GM12878 (cell line): ENCODE data around the gene TRAK2. TPM values are rescaled to one million over a fixed set of nuclear protein-coding genes. Genes with fewer than 3 reads are reported as not detected.

Experiments
- ATAC-seq: fragments of 200-7000 bp; cut with Tn5 transposase; 3 replicates; pipeline ENCODE4 v1.9.1; 2020; ENCODE audit warnings: mild to moderate bottlenecking, moderate library complexity
- BruUV-seq: library from RNA; stranded (reverse); fragments of 400-500 nt; replicated peaks from 2 replicates; lab custom pipeline; 2021; lab: Mats Ljungman, UMichigan
- CTCF ChIA-PET: fragments of 300-600 bp; sonication (Branson Sonifier 250); formaldehyde crosslinking; extraction: SDS; loops from one replicate; lab custom pipeline; 2021; ENCODE audit warnings: inconsistent platforms; lab: Yijun Ruan, JAX
- POLR2A ChIA-PET: fragments of 350-600 bp; formaldehyde crosslinking; extraction: SDS; loops from one replicate; lab custom pipeline; 2021; ENCODE audit warnings: inconsistent platforms; lab: Charles Lee
- RAD21 ChIA-PET: fragments of 300-600 bp; sonication (Branson Sonifier 250); formaldehyde crosslinking; loops from one replicate; lab custom pipeline; 2023; ENCODE audit warnings: antibody characterized with exemption; ENCODE audit not compliant: unreplicated experiment; lab: Charles Lee
- SMC1A ChIA-PET: fragments of 300-600 bp; sonication (Branson Sonifier 250); formaldehyde crosslinking; loops from one replicate; lab custom pipeline; 2023; ENCODE audit not compliant: unreplicated experiment, uncharacterized antibody; lab: Charles Lee
- DNase-seq: peaks from one replicate; pipeline ENCODE4 v3.0.0-alpha.2; 2011; ENCODE audit warnings: low read depth, low spot score
- FAIRE-seq: peaks from 3 replicates; lab custom pipeline; 2011; peaks lifted over from hg19 to GRCh38; lab: Jason Lieb, UNC
- H2AFZ ChIP-seq: 2 replicates; pipeline ENCODE4 v1.6.0; 2011; ENCODE audit warnings: low read depth, low read length, control low read depth; ENCODE audit not compliant: control insufficient read depth
- H3K27ac ChIP-seq: 2 replicates; pipeline ENCODE4 v1.5.1; 2011; ENCODE audit warnings: control low read depth; ENCODE audit not compliant: control insufficient read depth, insufficient read depth
- H3K27me3 ChIP-seq, 2 experiments: replicated peaks in 1 of 2; 2 replicates each; pipeline versions ENCODE4 v1.6.0 to v1.6.1; 2011; ENCODE audit warnings: low read length in 1 of 2; ENCODE audit not compliant: control insufficient read depth in 2 of 2, insufficient read depth in 2 of 2
- H3K36me3 ChIP-seq, 2 experiments: 2 replicates each; pipeline ENCODE4 v1.5.1; 2011; ENCODE audit warnings: low read length in 1 of 2; ENCODE audit not compliant: control insufficient read depth in 2 of 2, insufficient read depth in 2 of 2
- H3K4me1 ChIP-seq: 2 replicates; pipeline ENCODE4 v1.6.1; 2011; ENCODE audit warnings: mild to moderate bottlenecking, low read length, moderate library complexity, mixed read lengths; ENCODE audit not compliant: control insufficient read depth, insufficient read depth
- H3K4me2 ChIP-seq: 2 replicates; pipeline ENCODE4 v1.6.0; 2011; ENCODE audit warnings: control low read depth; ENCODE audit not compliant: control insufficient read depth, insufficient read depth
- H3K4me3 ChIP-seq: fragments of 200-600 bp; sonication (generic); 2 replicates; pipeline ENCODE4 v1.5.1; 2016
- H3K79me2 ChIP-seq: 2 replicates; pipeline ENCODE4 v1.6.0; 2011; ENCODE audit warnings: low read length; ENCODE audit not compliant: control insufficient read depth, insufficient read depth
- H3K9ac ChIP-seq: 2 replicates; pipeline ENCODE4 v1.8.0; 2011; ENCODE audit warnings: low read length, control low read depth, mixed read lengths; ENCODE audit not compliant: control insufficient read depth, insufficient read depth
- H3K9me3 ChIP-seq: replicated peaks from 3 replicates; pipeline ENCODE4 v1.5.1; 2011; ENCODE audit warnings: mild to moderate bottlenecking, low read length; ENCODE audit not compliant: control insufficient read depth, insufficient read depth
- H4K20me1 ChIP-seq: 2 replicates; pipeline ENCODE4 v1.6.0; 2011; ENCODE audit not compliant: control insufficient read depth, insufficient read depth
- ATF7 ChIP-seq: fragments of 450-650 bp; IDR thresholded peaks from 2 replicates; pipeline ENCODE4 v1.6.1; 2016; ENCODE audit warnings: low read depth, mild to moderate bottlenecking
- DPF2 ChIP-seq: fragments of 450-650 bp; IDR thresholded peaks from 2 replicates; pipeline ENCODE4 v1.6.1; 2017; ENCODE audit warnings: mild to moderate bottlenecking
- EED ChIP-seq: sonication (generic); IDR thresholded peaks from 2 replicates; pipeline ENCODE4 v1.6.1; 2016; ENCODE audit warnings: antibody characterized with exemption, low read depth
- EP300 ChIP-seq, 2 experiments: fragments of 150-350 bp in 1 of 2; IDR thresholded peaks; 2 replicates each; pipeline ENCODE4 v1.6.1; 2011 to 2012; ENCODE audit warnings: low read depth in 2 of 2, low read length in 2 of 2, borderline replicate concordance in 1 of 2, improper control_type of control experiment in 1 of 2, inconsistent platforms in 1 of 2; ENCODE audit not compliant: control insufficient read depth in 1 of 2
- KDM1A ChIP-seq: fragments of 200-600 bp; sonication (generic); IDR thresholded peaks from 2 replicates; pipeline ENCODE4 v1.6.1; 2016; ENCODE audit warnings: borderline replicate concordance
- KLF5 ChIP-seq: fragments of 450-650 bp; IDR thresholded peaks from 2 replicates; pipeline ENCODE4 v1.6.1; 2014; ENCODE audit warnings: mild to moderate bottlenecking; ENCODE audit not compliant: partially characterized antibody
- MYC ChIP-seq: IDR thresholded peaks from 2 replicates; pipeline ENCODE4 v1.6.1; 2011; ENCODE audit warnings: mild to moderate bottlenecking, low read length, moderate library complexity, inconsistent platforms; ENCODE audit not compliant: insufficient read depth, insufficient replicate concordance, insufficient read length, severe bottlenecking
- SMAD1 ChIP-seq: fragments of 450-650 bp; IDR thresholded peaks from 2 replicates; pipeline ENCODE4 v1.6.1; 2018; ENCODE audit warnings: mild to moderate bottlenecking, low read depth; ENCODE audit not compliant: partially characterized antibody
- SP1 ChIP-seq: IDR thresholded peaks from one replicate; pipeline ENCODE4 v1.6.1; 2011; ENCODE audit warnings: low read depth, low read length
- SUZ12 ChIP-seq: fragments of 200-600 bp; sonication (generic); IDR thresholded peaks from one replicate; pipeline ENCODE4 v1.6.1; 2018; ENCODE audit warnings: antibody characterized with exemption, mild to moderate bottlenecking; ENCODE audit not compliant: unreplicated experiment
- TCF12 ChIP-seq: IDR thresholded peaks from 2 replicates; pipeline ENCODE4 v1.6.1; 2011; ENCODE audit warnings: low read depth, mild to moderate bottlenecking, low read length
- YBX1 ChIP-seq: fragments of 450-650 bp; IDR thresholded peaks from 2 replicates; pipeline ENCODE4 v1.6.1; 2016; ENCODE audit warnings: antibody characterized with exemption
- WGBS: methylation state at CpG from one replicate; pipeline ENCODE4 v1.1.6; 2016; ENCODE audit warnings: low lambda C conversion rate; ENCODE audit not compliant: insufficient replicate concordance, insufficient coverage; ENCODE audit errors: missing lambda C conversion rate; 5-methylcytosine and 5-hydroxymethylcytosine counted together
- in situ Hi-C: fragments of 300-500 bp; cut with MboI; formaldehyde crosslinking; loops from 9 replicates; pipeline ENCODE4 v1.14.3; 2018; ENCODE audit warnings: mixed read lengths
- intact Hi-C: fragments of 100-400 bp; cut with micrococcal nuclease; formaldehyde crosslinking; loops from one replicate; pipeline ENCODE4 v1.14.2; 2022; ENCODE audit not compliant: unreplicated experiment
- polyA plus RNA-seq, 11 experiments: library from polyadenylated mRNA; depleted of rRNA in 4 of 11; unstranded in 6 of 11; stranded (reverse) in 5 of 11; fragments of >200 nt; fragmentation: Nextera tagmentation in 4 of 11; fragmentation: Illumina TruSeq in 1 of 11; extraction: Ambion mirVana in 4 of 11; extraction: Trizol in 1 of 11; gene quantifications; 1 replicate in 1 of 11; 2 replicates in 10 of 11; pipeline versions ENCODE4 v1.2.1 to v1.2.3, GENCODE V29; 2011 to 2016; ENCODE audit warnings: inconsistent platforms in 2 of 11, missing spikeins in 2 of 11, low read depth in 1 of 11
- total RNA-seq, 4 experiments: library from RNA; depleted of rRNA in 3 of 4; stranded (reverse); fragments of >200 nt in 3 of 4; fragmentation: Illumina TruSeq in 1 of 4; extraction: Trizol in 1 of 4; gene quantifications; 2 replicates each; pipeline versions ENCODE4 v1.2.1 to v1.2.3, GENCODE V29; 2013 to 2021
- TF ChIP-seq, protein P1 (sequence below): IDR thresholded peaks from 2 replicates; pipeline ENCODE4 v1.6.1; 2012; ENCODE audit warnings: low read depth, low read length, improper control_type of control experiment
- TF ChIP-seq, protein P2 (sequence below): fragments of 450-650 bp; IDR thresholded peaks from 2 replicates; pipeline ENCODE4 v1.6.1; 2014; ENCODE audit warnings: mild to moderate bottlenecking
- TF ChIP-seq, protein P3 (sequence below): fragments of 450-650 bp; formaldehyde crosslinking; IDR thresholded peaks from 2 replicates; pipeline ENCODE4 v1.5.0; 2022; ENCODE audit warnings: mild to moderate bottlenecking, missing genetic modification characterization
- TF ChIP-seq, protein P4 (sequence below): fragments of 450-650 bp; IDR thresholded peaks from 2 replicates; pipeline ENCODE4 v1.6.1; 2017; ENCODE audit warnings: mild to moderate bottlenecking, low read depth, inconsistent platforms; ENCODE audit not compliant: poor library complexity, severe bottlenecking

TRAK2 gene
- total and polyA plus RNA-seq, 10 of the 15 experiments (the other 5 are each of a cell fraction or from before 2014, with no cell fraction given) = 5.2 to 20.0 (median 11.8) TPM

DNA sequence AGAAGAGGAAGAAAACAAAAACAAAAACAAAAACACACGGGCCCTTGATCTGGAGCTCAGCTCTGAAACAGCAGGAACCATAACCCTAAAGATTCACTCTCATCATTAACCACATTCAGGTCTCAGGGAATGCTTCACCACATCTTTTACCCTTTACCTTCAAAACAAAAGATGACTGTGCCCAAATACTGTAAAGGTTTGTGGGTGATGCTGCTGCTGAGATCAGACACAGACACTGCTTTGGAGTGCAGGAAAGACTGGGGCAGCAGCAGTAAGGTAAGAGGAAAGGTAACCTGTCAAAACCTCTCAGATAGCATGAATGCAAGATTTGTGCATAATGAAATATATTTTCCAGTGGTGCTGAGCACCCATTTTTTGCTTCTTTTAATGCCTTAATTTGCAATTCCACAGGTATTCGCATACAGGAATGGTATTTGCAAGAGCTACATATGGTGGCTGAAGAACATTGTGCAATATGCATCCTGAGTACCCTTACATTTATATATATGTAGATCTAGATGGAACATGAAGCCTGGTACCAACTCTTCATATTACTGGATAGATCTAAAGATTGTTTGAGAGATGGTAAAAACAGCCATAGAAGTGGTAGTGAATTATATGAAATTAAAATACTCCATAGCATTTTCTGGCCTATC is 90.1 kb downstream of the TRAK2 start:
- in situ Hi-C loops = loop anchor here (5.0 kb wide), 2 partner anchors 119 to 174 kb away; no protein-coding TSS in a partner anchor

More for the DNA sequence above, 90.1 kb downstream of the TRAK2 start:
- CTCF ChIA-PET = interaction anchor here (0.6 to 5.5 kb wide), 2 partner anchors 128 to 1588 kb away, joined by 3 to 87 read pairs; no protein-coding TSS in a partner anchor
- peaks cover 2% of the 10 kb centered on the region; the same call in 2 of the 3 replicates for H3K9me3 ChIP-seq
- H3K27me3 ChIP-seq = no peaks in the 10 kb centered on the region
- DNase-seq (no peak), FAIRE-seq (no peak)
- H3K4me1 ChIP-seq = no peaks in the 10 kb centered on the region
- H3K4me2 ChIP-seq = no peak overlapping the region
- H2AFZ ChIP-seq = no peak overlapping the region
- TF ChIP-seq SP1 = no peak
- TF ChIP-seq ATF7 = no peak
- no peak for TF ChIP-seq SMAD1
- TF ChIP-seq EED = no peak
- TF ChIP-seq KLF5 = no peak
- TF ChIP-seq, protein P1, sequence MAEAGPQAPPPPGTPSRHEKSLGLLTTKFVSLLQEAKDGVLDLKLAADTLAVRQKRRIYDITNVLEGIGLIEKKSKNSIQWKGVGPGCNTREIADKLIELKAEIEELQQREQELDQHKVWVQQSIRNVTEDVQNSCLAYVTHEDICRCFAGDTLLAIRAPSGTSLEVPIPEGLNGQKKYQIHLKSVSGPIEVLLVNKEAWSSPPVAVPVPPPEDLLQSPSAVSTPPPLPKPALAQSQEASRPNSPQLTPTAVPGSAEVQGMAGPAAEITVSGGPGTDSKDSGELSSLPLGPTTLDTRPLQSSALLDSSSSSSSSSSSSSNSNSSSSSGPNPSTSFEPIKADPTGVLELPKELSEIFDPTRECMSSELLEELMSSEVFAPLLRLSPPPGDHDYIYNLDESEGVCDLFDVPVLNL = no peak
- TF ChIP-seq, protein P2, sequence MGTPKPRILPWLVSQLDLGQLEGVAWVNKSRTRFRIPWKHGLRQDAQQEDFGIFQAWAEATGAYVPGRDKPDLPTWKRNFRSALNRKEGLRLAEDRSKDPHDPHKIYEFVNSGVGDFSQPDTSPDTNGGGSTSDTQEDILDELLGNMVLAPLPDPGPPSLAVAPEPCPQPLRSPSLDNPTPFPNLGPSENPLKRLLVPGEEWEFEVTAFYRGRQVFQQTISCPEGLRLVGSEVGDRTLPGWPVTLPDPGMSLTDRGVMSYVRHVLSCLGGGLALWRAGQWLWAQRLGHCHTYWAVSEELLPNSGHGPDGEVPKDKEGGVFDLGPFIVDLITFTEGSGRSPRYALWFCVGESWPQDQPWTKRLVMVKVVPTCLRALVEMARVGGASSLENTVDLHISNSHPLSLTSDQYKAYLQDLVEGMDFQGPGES = no peak
- no peak for TF ChIP-seq DPF2
- TF ChIP-seq, protein P3, sequence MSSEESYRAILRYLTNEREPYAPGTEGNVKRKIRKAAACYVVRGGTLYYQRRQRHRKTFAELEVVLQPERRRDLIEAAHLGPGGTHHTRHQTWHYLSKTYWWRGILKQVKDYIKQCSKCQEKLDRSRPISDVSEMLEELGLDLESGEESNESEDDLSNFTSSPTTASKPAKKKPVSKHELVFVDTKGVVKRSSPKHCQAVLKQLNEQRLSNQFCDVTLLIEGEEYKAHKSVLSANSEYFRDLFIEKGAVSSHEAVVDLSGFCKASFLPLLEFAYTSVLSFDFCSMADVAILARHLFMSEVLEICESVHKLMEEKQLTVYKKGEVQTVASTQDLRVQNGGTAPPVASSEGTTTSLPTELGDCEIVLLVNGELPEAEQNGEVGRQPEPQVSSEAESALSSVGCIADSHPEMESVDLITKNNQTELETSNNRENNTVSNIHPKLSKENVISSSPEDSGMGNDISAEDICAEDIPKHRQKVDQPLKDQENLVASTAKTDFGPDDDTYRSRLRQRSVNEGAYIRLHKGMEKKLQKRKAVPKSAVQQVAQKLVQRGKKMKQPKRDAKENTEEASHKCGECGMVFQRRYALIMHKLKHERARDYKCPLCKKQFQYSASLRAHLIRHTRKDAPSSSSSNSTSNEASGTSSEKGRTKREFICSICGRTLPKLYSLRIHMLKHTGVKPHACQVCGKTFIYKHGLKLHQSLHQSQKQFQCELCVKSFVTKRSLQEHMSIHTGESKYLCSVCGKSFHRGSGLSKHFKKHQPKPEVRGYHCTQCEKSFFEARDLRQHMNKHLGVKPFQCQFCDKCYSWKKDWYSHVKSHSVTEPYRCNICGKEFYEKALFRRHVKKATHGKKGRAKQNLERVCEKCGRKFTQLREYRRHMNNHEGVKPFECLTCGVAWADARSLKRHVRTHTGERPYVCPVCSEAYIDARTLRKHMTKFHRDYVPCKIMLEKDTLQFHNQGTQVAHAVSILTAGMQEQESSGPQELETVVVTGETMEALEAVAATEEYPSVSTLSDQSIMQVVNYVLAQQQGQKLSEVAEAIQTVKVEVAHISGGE (CRISPR knock-in tag) = no peak
- no peak for TF ChIP-seq YBX1
- TF ChIP-seq TCF12 = no peak
- no peak for TF ChIP-seq KDM1A
- TF ChIP-seq, protein P4, sequence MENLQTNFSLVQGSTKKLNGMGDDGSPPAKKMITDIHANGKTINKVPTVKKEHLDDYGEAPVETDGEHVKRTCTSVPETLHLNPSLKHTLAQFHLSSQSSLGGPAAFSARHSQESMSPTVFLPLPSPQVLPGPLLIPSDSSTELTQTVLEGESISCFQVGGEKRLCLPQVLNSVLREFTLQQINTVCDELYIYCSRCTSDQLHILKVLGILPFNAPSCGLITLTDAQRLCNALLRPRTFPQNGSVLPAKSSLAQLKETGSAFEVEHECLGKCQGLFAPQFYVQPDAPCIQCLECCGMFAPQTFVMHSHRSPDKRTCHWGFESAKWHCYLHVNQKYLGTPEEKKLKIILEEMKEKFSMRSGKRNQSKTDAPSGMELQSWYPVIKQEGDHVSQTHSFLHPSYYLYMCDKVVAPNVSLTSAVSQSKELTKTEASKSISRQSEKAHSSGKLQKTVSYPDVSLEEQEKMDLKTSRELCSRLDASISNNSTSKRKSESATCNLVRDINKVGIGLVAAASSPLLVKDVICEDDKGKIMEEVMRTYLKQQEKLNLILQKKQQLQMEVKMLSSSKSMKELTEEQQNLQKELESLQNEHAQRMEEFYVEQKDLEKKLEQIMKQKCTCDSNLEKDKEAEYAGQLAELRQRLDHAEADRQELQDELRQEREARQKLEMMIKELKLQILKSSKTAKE = no peak
- TF ChIP-seq MYC = no peak
- no peak for TF ChIP-seq EP300 (IDR thresholded peaks at IDR 0.05; ENCODE audit: borderline replicate concordance in 1 of 2, control insufficient read depth in 1 of 2, low read depth in 2 of 2, low read length in 2 of 2)
- TF ChIP-seq SUZ12 = no peak
- TF ChIP-seq, all 136 proteins: peak for 0
- Histone ChIP-seq H3K4me3 (no peak overlapping the region), H3K9ac (no peak overlapping the region), H3K36me3 (no peaks in the 10 kb centered on the region; a peak in 1 of 4 replicates), H4K20me1 (no peaks in the 10 kb centered on the region), H3K79me2 (no peaks in the 10 kb centered on the region), H3K27ac (no peak overlapping the region)
- intact Hi-C loops = no loop called here
- POLR2A ChIA-PET = no interaction called here
- no peak for ATAC-seq
- RAD21 ChIA-PET = interaction anchor here (3.0 to 6.3 kb wide), 2 partner anchors 124 to 128 kb away, joined by 11 to 79 read pairs; no protein-coding TSS in a partner anchor
- SMC1A ChIA-PET = interaction anchor here (0.6 to 2.2 kb wide), 4 partner anchors 96 to 139 kb away, joined by 3 to 14 read pairs (median 3); no protein-coding TSS in a partner anchor
- BruUV-seq = no TSS peak
- WGBS = 100% methylated on average over 2 of the region's 2 CpGs
